B cell (primary cell): ENCODE results near the gene TP53BP1. TPM values are rescaled to one million over a fixed set of nuclear protein-coding genes. Genes with fewer than 3 reads are reported as not detected.

Experiments
- ATAC-seq: fragments of 200-7000 bp; cut with Tn5 transposase; one replicate; pipeline ENCODE4 v1.10.0; 2021; ENCODE audit warnings: low read depth, mild to moderate bottlenecking, moderate number of reproducible peaks, moderate library complexity
- CTCF ChIA-PET: fragments of 350-600 bp; sonication (Branson Sonifier 250); formaldehyde crosslinking; loops from one replicate; lab custom pipeline; 2021; ENCODE audit warnings: antibody characterized with exemption, inconsistent platforms; lab: Charles Lee
- POLR2A ChIA-PET: fragments of 350-600 bp; sonication (Branson Sonifier 250); formaldehyde crosslinking; loops from one replicate; lab custom pipeline; 2021; ENCODE audit warnings: antibody characterized with exemption; lab: Charles Lee
- DNase-seq: peaks from one replicate; pipeline ENCODE4 v3.0.0; 2013
- H2AFZ ChIP-seq: 2 replicates; pipeline ENCODE4 v1.6.1; 2012; ENCODE audit warnings: mild to moderate bottlenecking, low read depth, low read length; ENCODE audit not compliant: insufficient read depth, poor library complexity, severe bottlenecking
- H3K27ac ChIP-seq, 2 donors: 1 replicate in 1 of 2; 2 replicates in 1 of 2; pipeline ENCODE4 v1.5.1; 2012 to 2013; ENCODE audit warnings: low read length in 2 of 2, mild to moderate bottlenecking in 2 of 2, moderate library complexity in 1 of 2
- H3K27me3 ChIP-seq, 4 experiments: fragments of 200-600 bp in 1 of 4; sonication (generic) in 1 of 4; replicated peaks in 1 of 4; 1 replicate in 2 of 4; 2 replicates in 2 of 4; pipeline versions ENCODE4 v1.6.1 to v1.7.0; 2013 to 2016; ENCODE audit warnings: low read length in 3 of 4, mild to moderate bottlenecking in 2 of 4, mixed read lengths in 1 of 4, moderate library complexity in 1 of 4; ENCODE audit not compliant: insufficient read depth in 4 of 4, control insufficient read depth in 3 of 4; ENCODE audit errors: control extremely low read depth in 1 of 4
- H3K36me3 ChIP-seq, 2 experiments: replicated peaks in 1 of 2; 1 replicate in 1 of 2; 2 replicates in 1 of 2; pipeline versions ENCODE4 v1.6.1 to v1.7.1; 2013; ENCODE audit warnings: low read length in 1 of 2; ENCODE audit not compliant: insufficient read depth in 2 of 2, control insufficient read depth in 1 of 2; ENCODE audit errors: control extremely low read depth in 1 of 2, extremely low read depth in 1 of 2
- H3K4me1 ChIP-seq, 2 donors: fragments of 200-600 bp in 1 of 2; sonication (generic) in 1 of 2; 1 replicate in 1 of 2; 2 replicates in 1 of 2; pipeline versions ENCODE4 v1.5.1 to v1.6.1; 2013 to 2017; ENCODE audit warnings: low read length in 2 of 2; ENCODE audit not compliant: control insufficient read depth in 2 of 2, insufficient read depth in 2 of 2
- H3K4me2 ChIP-seq: replicated peaks from 2 replicates; pipeline ENCODE3; 2012; ENCODE audit warnings: mild to moderate bottlenecking, low read depth, low read length; ENCODE audit not compliant: poor library complexity, severe bottlenecking
- H3K4me3 ChIP-seq, 5 experiments: fragments of 200-600 bp in 1 of 5; sonication (generic) in 1 of 5; 1 replicate in 3 of 5; 2 replicates in 2 of 5; pipeline versions ENCODE4 v1.5.1 to v1.7.0; 2011 to 2016; ENCODE audit warnings: low read length in 4 of 5, mild to moderate bottlenecking in 4 of 5, low read depth in 2 of 5, control low read depth in 1 of 5, moderate library complexity in 1 of 5; ENCODE audit not compliant: insufficient read depth in 1 of 5; ENCODE audit errors: control extremely low read depth in 1 of 5, extremely low read depth in 1 of 5
- H3K79me2 ChIP-seq: fragments of 200-600 bp; sonication (generic); one replicate; pipeline ENCODE4 v1.6.0; 2016; ENCODE audit warnings: low read length; ENCODE audit not compliant: control insufficient read depth, insufficient read depth
- H3K9ac ChIP-seq: fragments of 200-600 bp; sonication (generic); 2 replicates; pipeline ENCODE4 v1.6.1; 2017; ENCODE audit warnings: mild to moderate bottlenecking, low read length, moderate library complexity
- H3K9me3 ChIP-seq, 3 donors: one replicate each; pipeline versions ENCODE4 v1.6.1 to v1.7.1; 2013; ENCODE audit warnings: low read length in 2 of 3; ENCODE audit not compliant: control insufficient read depth in 2 of 3, insufficient read depth in 1 of 3; ENCODE audit errors: control extremely low read depth in 1 of 3
- H4K20me1 ChIP-seq: 2 replicates; pipeline ENCODE4 v1.6.0; 2012; ENCODE audit warnings: mild to moderate bottlenecking, low read length; ENCODE audit not compliant: insufficient read depth, control insufficient read depth, poor library complexity, severe bottlenecking
- H3K27ac Mint-ChIP-seq: one replicate; pipeline ENCODE4 v1.8.0; 2021; ENCODE audit warnings: mixed read lengths
- H3K27me3 Mint-ChIP-seq: one replicate; pipeline ENCODE4 v1.8.0; 2021; ENCODE audit warnings: mixed read lengths
- H3K4me1 Mint-ChIP-seq: one replicate; pipeline ENCODE4 v1.8.0; 2021; ENCODE audit warnings: mixed read lengths
- H3K4me3 Mint-ChIP-seq: one replicate; pipeline ENCODE4 v1.8.0; 2021; ENCODE audit warnings: mixed read lengths
- H3K9me3 Mint-ChIP-seq: one replicate; pipeline ENCODE4 v1.8.0; 2022; ENCODE audit warnings: mixed read lengths; ENCODE audit not compliant: insufficient read depth
- EZH2 ChIP-seq: IDR thresholded peaks from 2 replicates; pipeline ENCODE4 v1.6.1; 2012; ENCODE audit warnings: borderline replicate concordance, low read depth, mild to moderate bottlenecking, moderate library complexity, low read length; ENCODE audit not compliant: insufficient read depth, poor library complexity, severe bottlenecking
- WGBS: methylation state at CpG from one replicate; pipeline ENCODE4 v1.1.5; 2013; ENCODE audit warnings: missing lambda C conversion rate; ENCODE audit not compliant: insufficient coverage; 5-methylcytosine and 5-hydroxymethylcytosine counted together
- intact Hi-C: fragments of 100-400 bp; cut with micrococcal nuclease; formaldehyde crosslinking; loops from one replicate; pipeline ENCODE4 v1.10.0; 2022
- polyA plus RNA-seq: library from polyadenylated mRNA; depleted of rRNA; stranded (reverse); fragments of >200 nt; gene quantifications from 2 replicates; pipeline ENCODE4 v1.2.3, GENCODE V29; 2012
- total RNA-seq, 2 donors: library from RNA; stranded (reverse); fragments of 120-200 nt in 1 of 2; gene quantifications; 1 replicate in 1 of 2; 2 replicates in 1 of 2; pipeline versions ENCODE4 v1.2.3 to v1.2.4, GENCODE V29; 2013 to 2022
- TF ChIP-seq, protein P1 (sequence below): fragments of 200-600 bp; IDR thresholded peaks from one replicate; pipeline ENCODE4 v1.8.0; 2022; ENCODE audit warnings: antibody characterized with exemption, mild to moderate bottlenecking

TP53BP1 gene
- total and polyA plus RNA-seq, 2 donors (not counting 1 experiment from before 2014, with no cell fraction given): 13.1 to 70.5 TPM

DNA sequence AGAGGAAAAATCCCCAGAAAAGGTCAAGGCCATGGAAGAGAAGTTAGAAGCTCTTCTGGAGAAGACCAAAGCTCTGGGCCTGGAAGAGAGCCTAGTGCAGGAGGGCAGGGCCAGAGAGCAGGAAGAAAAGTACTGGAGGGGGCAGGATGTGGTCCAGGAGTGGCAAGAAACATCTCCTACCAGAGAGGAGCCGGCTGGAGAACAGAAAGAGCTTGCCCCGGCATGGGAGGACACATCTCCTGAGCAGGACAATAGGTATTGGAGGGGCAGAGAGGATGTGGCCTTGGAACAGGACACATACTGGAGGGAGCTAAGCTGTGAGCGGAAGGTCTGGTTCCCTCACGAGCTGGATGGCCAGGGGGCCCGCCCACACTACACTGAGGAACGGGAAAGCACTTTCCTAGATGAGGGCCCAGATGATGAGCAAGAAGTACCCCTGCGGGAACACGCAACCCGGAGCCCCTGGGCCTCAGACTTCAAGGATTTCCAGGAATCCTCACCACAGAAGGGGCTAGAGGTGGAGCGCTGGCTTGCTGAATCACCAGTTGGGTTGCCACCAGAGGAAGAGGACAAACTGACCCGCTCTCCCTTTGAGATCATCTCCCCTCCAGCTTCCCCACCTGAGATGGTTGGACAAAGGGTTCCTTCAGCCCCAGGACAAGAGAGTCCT lies 33.4 kb upstream of the TP53BP1 start:
- CTCF ChIA-PET: no interaction called here
- Mint-ChIP-seq H3K4me3 (no peak overlapping the region), H3K27ac (no peak overlapping the region), H3K27me3 (peaks cover 6% of the 10 kb centered on the region), H3K9me3 (no peaks in the 10 kb centered on the region), H3K4me1 (no peaks in the 10 kb centered on the region)
- H3K9me3 ChIP-seq: no peaks in the 10 kb centered on the region
- TF ChIP-seq EZH2: no peak
- TF ChIP-seq, protein P1, sequence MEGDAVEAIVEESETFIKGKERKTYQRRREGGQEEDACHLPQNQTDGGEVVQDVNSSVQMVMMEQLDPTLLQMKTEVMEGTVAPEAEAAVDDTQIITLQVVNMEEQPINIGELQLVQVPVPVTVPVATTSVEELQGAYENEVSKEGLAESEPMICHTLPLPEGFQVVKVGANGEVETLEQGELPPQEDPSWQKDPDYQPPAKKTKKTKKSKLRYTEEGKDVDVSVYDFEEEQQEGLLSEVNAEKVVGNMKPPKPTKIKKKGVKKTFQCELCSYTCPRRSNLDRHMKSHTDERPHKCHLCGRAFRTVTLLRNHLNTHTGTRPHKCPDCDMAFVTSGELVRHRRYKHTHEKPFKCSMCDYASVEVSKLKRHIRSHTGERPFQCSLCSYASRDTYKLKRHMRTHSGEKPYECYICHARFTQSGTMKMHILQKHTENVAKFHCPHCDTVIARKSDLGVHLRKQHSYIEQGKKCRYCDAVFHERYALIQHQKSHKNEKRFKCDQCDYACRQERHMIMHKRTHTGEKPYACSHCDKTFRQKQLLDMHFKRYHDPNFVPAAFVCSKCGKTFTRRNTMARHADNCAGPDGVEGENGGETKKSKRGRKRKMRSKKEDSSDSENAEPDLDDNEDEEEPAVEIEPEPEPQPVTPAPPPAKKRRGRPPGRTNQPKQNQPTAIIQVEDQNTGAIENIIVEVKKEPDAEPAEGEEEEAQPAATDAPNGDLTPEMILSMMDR: no peak
- WGBS: 86% methylated on average over 10 of the region's 11 CpGs
- POLR2A ChIA-PET: no interaction called here
- no peaks in the 10 kb centered on the region for H3K4me1 ChIP-seq
- H3K4me3 ChIP-seq: no peak overlapping the region
- H3K4me2 ChIP-seq: no peak overlapping the region
- no peak overlapping the region for H3K27ac ChIP-seq
- no peak overlapping the region for H3K9ac ChIP-seq
- no peaks in the 10 kb centered on the region for H3K27me3 ChIP-seq
- no peak overlapping the region for H2AFZ ChIP-seq
- ATAC-seq (no peak), DNase-seq (no peak)
- H3K36me3 ChIP-seq: no peaks in the 10 kb centered on the region
- no peaks in the 10 kb centered on the region for H4K20me1 ChIP-seq
- no peaks in the 10 kb centered on the region for H3K79me2 ChIP-seq
- intact Hi-C loops: no loop called here

DNA sequence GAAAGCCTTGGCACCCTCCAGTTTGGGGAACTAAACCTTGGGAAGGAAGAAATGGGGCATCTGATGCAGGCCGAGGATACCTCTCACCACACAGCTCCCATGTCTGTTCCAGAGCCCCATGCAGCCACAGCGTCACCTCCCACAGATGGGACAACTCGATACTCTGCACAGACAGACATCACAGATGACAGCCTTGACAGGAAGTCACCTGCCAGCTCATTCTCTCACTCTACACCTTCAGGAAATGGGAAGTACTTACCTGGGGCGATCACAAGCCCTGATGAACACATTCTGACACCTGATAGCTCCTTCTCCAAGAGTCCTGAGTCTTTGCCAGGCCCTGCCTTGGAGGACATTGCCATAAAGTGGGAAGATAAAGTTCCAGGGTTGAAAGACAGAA lies 32.2 kb upstream of the TP53BP1 start:
- Histone ChIP-seq H3K4me2 (no peak overlapping the region), H3K4me1 (no peaks in the 10 kb centered on the region), H3K4me3 (no peak overlapping the region), H3K79me2 (no peaks in the 10 kb centered on the region), H3K9me3 (no peaks in the 10 kb centered on the region), H3K27ac (no peak overlapping the region), H4K20me1 (no peaks in the 10 kb centered on the region), H3K9ac (no peak overlapping the region), H2AFZ (no peak overlapping the region), H3K27me3 (no peaks in the 10 kb centered on the region), H3K36me3 (no peaks in the 10 kb centered on the region)
- H3K4me3 Mint-ChIP-seq: no peak overlapping the region
- 67% methylated on average over 3 of the region's 4 CpGs for WGBS
- no peak for DNase-seq
- no peaks in the 10 kb centered on the region for H3K9me3 Mint-ChIP-seq
- ChIA-PET CTCF (no interaction called here), POLR2A (no interaction called here)
- no peaks in the 10 kb centered on the region for H3K4me1 Mint-ChIP-seq
- TF ChIP-seq EZH2: no peak
- TF ChIP-seq, protein P1: no peak
- ATAC-seq: no peak
- H3K27ac Mint-ChIP-seq: no peak overlapping the region
- intact Hi-C loops: no loop called here
- peaks cover 6% of the 10 kb centered on the region for H3K27me3 Mint-ChIP-seq
